H1 (cell line): ENCODE data around the gene LMBR1. TPM values are rescaled to one million over a fixed set of nuclear protein-coding genes. Genes with fewer than 3 reads are reported as not detected.

Experiments used
- CTCF ChIA-PET: fragments of 300-600 bp; sonication (Branson Sonifier 250); formaldehyde crosslinking; loops from one replicate; lab custom pipeline; 2021; ENCODE audit not compliant: partially characterized antibody; lab: Charles Lee
- POLR2A ChIA-PET: fragments of 300-600 bp; sonication (Branson Sonifier 250); formaldehyde crosslinking; loops from one replicate; lab custom pipeline; 2021; ENCODE audit warnings: inconsistent platforms; ENCODE audit not compliant: partially characterized antibody; lab: Charles Lee
- DNase-seq, 2 experiments: peaks; one replicate each; pipeline versions ENCODE4 v3.0.0 to v3.0.0-alpha.2; 2010 to 2022; ENCODE audit warnings: low spot score in 2 of 2, low read depth in 1 of 2, mixed read lengths in 1 of 2
- FAIRE-seq: peaks from 2 replicates; lab custom pipeline; 2011; peaks lifted over from hg19 to GRCh38; lab: Jason Lieb, UNC
- H2AFZ ChIP-seq: 2 replicates; pipeline ENCODE4 v1.8.1; 2012; ENCODE audit warnings: low read length, inconsistent platforms
- H2AK5ac ChIP-seq: 2 replicates; pipeline ENCODE4 v1.6.1; 2013; ENCODE audit warnings: low read depth, low read length
- H2BK120ac ChIP-seq: replicated peaks from 2 replicates; pipeline ENCODE3; 2013; ENCODE audit warnings: low read depth, low read length, inconsistent platforms
- H2BK12ac ChIP-seq: 2 replicates; pipeline ENCODE4 v1.6.1; 2013; ENCODE audit warnings: low read depth, low read length
- H2BK15ac ChIP-seq: 2 replicates; pipeline ENCODE4 v1.6.1; 2013; ENCODE audit warnings: low read length
- H2BK20ac ChIP-seq: 2 replicates; pipeline ENCODE4 v1.6.1; 2013; ENCODE audit warnings: low read length
- H2BK5ac ChIP-seq: 2 replicates; pipeline ENCODE4 v1.6.1; 2013; ENCODE audit warnings: low read depth, low read length
- H3K14ac ChIP-seq: 2 replicates; pipeline ENCODE4 v1.6.1; 2013; ENCODE audit warnings: inconsistent platforms; ENCODE audit not compliant: insufficient read length
- H3K18ac ChIP-seq: 2 replicates; pipeline ENCODE4 v1.6.1; 2013; ENCODE audit warnings: low read length; ENCODE audit errors: extremely low read depth
- H3K23ac ChIP-seq: 2 replicates; pipeline ENCODE4 v1.6.1; 2013; ENCODE audit warnings: inconsistent platforms; ENCODE audit not compliant: insufficient read length
- H3K23me2 ChIP-seq: 2 replicates; pipeline ENCODE4 v1.6.1; 2013; ENCODE audit warnings: low read depth, low read length
- H3K27ac ChIP-seq: 2 replicates; pipeline ENCODE4 v1.6.1; 2011; ENCODE audit warnings: low read depth, low read length, inconsistent platforms
- H3K27me3 ChIP-seq, 4 experiments: replicated peaks in 1 of 4; 1 replicate in 1 of 4; 2 replicates in 3 of 4; pipeline versions ENCODE4 v1.6.1 to v1.8.1; 2011 to 2013; ENCODE audit warnings: low read length in 3 of 4, mild to moderate bottlenecking in 3 of 4, inconsistent platforms in 2 of 4, mixed read lengths in 2 of 4, moderate library complexity in 1 of 4; ENCODE audit not compliant: control insufficient read depth in 3 of 4, insufficient read depth in 3 of 4; ENCODE audit errors: extremely low read depth in 1 of 4
- H3K36me3 ChIP-seq, 4 experiments: 2 replicates each; pipeline versions ENCODE4 v1.6.1 to v1.8.1; 2011 to 2013; ENCODE audit warnings: mild to moderate bottlenecking in 4 of 4, low read length in 3 of 4, moderate library complexity in 2 of 4, control low read depth in 1 of 4, inconsistent platforms in 1 of 4; ENCODE audit not compliant: insufficient read depth in 4 of 4, control insufficient read depth in 2 of 4
- H3K4ac ChIP-seq: replicated peaks from 2 replicates; pipeline ENCODE3; 2013; ENCODE audit warnings: low read length, low read depth, mixed read lengths, inconsistent platforms; ENCODE audit not compliant: insufficient read length
- H3K4me1 ChIP-seq, 4 experiments: replicated peaks in 1 of 4; 1 replicate in 1 of 4; 2 replicates in 3 of 4; pipeline versions ENCODE4 v1.6.1 to v1.8.1; 2011 to 2013; ENCODE audit warnings: low read length in 3 of 4, inconsistent platforms in 2 of 4, mixed read lengths in 1 of 4; ENCODE audit not compliant: insufficient read depth in 4 of 4, control insufficient read depth in 3 of 4
- H3K4me2 ChIP-seq, 2 experiments: 2 replicates each; pipeline versions ENCODE4 v1.6.1 to v1.8.1; 2011 to 2013; ENCODE audit warnings: low read depth in 2 of 2, low read length in 2 of 2, control low read depth in 1 of 2, inconsistent platforms in 1 of 2, mild to moderate bottlenecking in 1 of 2; ENCODE audit not compliant: insufficient read depth in 1 of 2
- H3K4me3 ChIP-seq, 4 experiments: fragments of 200-600, 300-600 bp in 1 of 4; sonication (generic), shearing (Covaris generic), sonication (Bioruptor Twin) in 1 of 4; 2 replicates each; pipeline versions ENCODE4 v1.5.1 to v1.8.1; 2011 to 2016; ENCODE audit warnings: low read length in 4 of 4, low read depth in 3 of 4, control low read depth in 2 of 4, inconsistent platforms in 2 of 4, mild to moderate bottlenecking in 2 of 4, mixed read lengths in 1 of 4, moderate library complexity in 1 of 4; ENCODE audit not compliant: insufficient read depth in 2 of 4; ENCODE audit errors: extremely low read depth in 1 of 4
- H3K56ac ChIP-seq: replicated peaks from 2 replicates; pipeline ENCODE3; 2013; ENCODE audit warnings: low read depth, mild to moderate bottlenecking, mixed read lengths, low read length, inconsistent platforms; ENCODE audit not compliant: insufficient read length
- H3K79me1 ChIP-seq: 2 replicates; pipeline ENCODE4 v1.6.1; 2013; ENCODE audit warnings: low read depth, low read length, control low read depth
- H3K79me2 ChIP-seq, 2 experiments: 2 replicates each; pipeline versions ENCODE4 v1.6.1 to v1.8.1; 2012 to 2013; ENCODE audit warnings: low read length in 2 of 2, mild to moderate bottlenecking in 2 of 2, inconsistent platforms in 1 of 2; ENCODE audit not compliant: insufficient read depth in 2 of 2, control insufficient read depth in 1 of 2
- H3K9ac ChIP-seq, 4 experiments: replicated peaks in 1 of 4; 1 replicate in 1 of 4; 2 replicates in 3 of 4; pipeline versions ENCODE4 v1.6.1 to v1.8.1; 2011 to 2013; ENCODE audit warnings: low read depth in 3 of 4, low read length in 3 of 4, control low read depth in 2 of 4, mild to moderate bottlenecking in 2 of 4, moderate library complexity in 2 of 4, inconsistent platforms in 1 of 4; ENCODE audit errors: extremely low read depth in 1 of 4
- H3K9me3 ChIP-seq, 2 experiments: 2 replicates each; pipeline versions ENCODE4 v1.6.1 to v1.8.1; 2012 to 2013; ENCODE audit warnings: mild to moderate bottlenecking in 2 of 2, moderate library complexity in 2 of 2, control low read depth in 1 of 2, inconsistent platforms in 1 of 2, low read depth in 1 of 2, low read length in 1 of 2, mixed read lengths in 1 of 2; ENCODE audit not compliant: insufficient read depth in 2 of 2
- H4K20me1 ChIP-seq, 2 experiments: replicated peaks in 1 of 2; 2 replicates each; pipeline versions ENCODE3 to v1.8.1; 2011 to 2013; ENCODE audit warnings: inconsistent platforms in 2 of 2, low read length in 2 of 2, mild to moderate bottlenecking in 1 of 2; ENCODE audit not compliant: insufficient read depth in 2 of 2, control insufficient read depth in 1 of 2
- H4K5ac ChIP-seq: 2 replicates; pipeline ENCODE4 v1.6.1; 2013; ENCODE audit warnings: low read length, low read depth, mixed read lengths, inconsistent platforms; ENCODE audit not compliant: insufficient read length
- H4K8ac ChIP-seq: 2 replicates; pipeline ENCODE4 v1.8.0; 2013; ENCODE audit warnings: mild to moderate bottlenecking, moderate library complexity, low read length, inconsistent platforms; ENCODE audit not compliant: insufficient read depth; ENCODE audit errors: extremely low read depth
- H4K91ac ChIP-seq: replicated peaks from 2 replicates; pipeline ENCODE3; 2013; ENCODE audit warnings: low read length, mixed read lengths, inconsistent platforms; ENCODE audit not compliant: insufficient read length
- CEBPB ChIP-seq: IDR thresholded peaks from 2 replicates; pipeline ENCODE4 v1.6.1; 2012; ENCODE audit warnings: low read depth, low read length
- CTBP2 ChIP-seq: IDR thresholded peaks from 2 replicates; pipeline ENCODE4 v1.7.0; 2011; ENCODE audit warnings: borderline replicate concordance, mild to moderate bottlenecking, moderate library complexity, mixed read lengths, low read length; ENCODE audit not compliant: insufficient read depth, insufficient read length
- EP300 ChIP-seq, 2 experiments: IDR thresholded peaks; 1 replicate in 1 of 2; 2 replicates in 1 of 2; pipeline ENCODE4 v1.6.1; 2011 to 2012; ENCODE audit warnings: low read depth in 2 of 2, low read length in 2 of 2, mild to moderate bottlenecking in 2 of 2, borderline replicate concordance in 1 of 2, inconsistent platforms in 1 of 2, moderate library complexity in 1 of 2
- EZH2 ChIP-seq: fragments of 200-600 bp; sonication (generic); IDR thresholded peaks from 2 replicates; pipeline ENCODE4 v1.7.1; 2012; ENCODE audit warnings: low read depth, mild to moderate bottlenecking, moderate library complexity, low read length, inconsistent platforms; ENCODE audit not compliant: severe bottlenecking
- GTF2F1 ChIP-seq: IDR thresholded peaks from 2 replicates; pipeline ENCODE4 v1.6.1; 2012; ENCODE audit warnings: low read depth, low read length, improper control_type of control experiment, borderline replicate concordance
- MAX ChIP-seq: IDR thresholded peaks from 2 replicates; pipeline ENCODE4 v1.6.1; 2012; ENCODE audit warnings: inconsistent platforms
- SRF ChIP-seq: IDR thresholded peaks from 2 replicates; pipeline ENCODE4 v1.6.1; 2011; ENCODE audit warnings: mild to moderate bottlenecking, low read depth, low read length, moderate library complexity
- TAF1 ChIP-seq: IDR thresholded peaks from 2 replicates; pipeline ENCODE4 v1.6.1; 2011; ENCODE audit warnings: mild to moderate bottlenecking, low read depth, low read length
- YY1 ChIP-seq: IDR thresholded peaks from 2 replicates; pipeline ENCODE4 v1.6.1; 2011; ENCODE audit warnings: low read depth, mild to moderate bottlenecking, low read length
- WGBS, 2 experiments: shearing (Covaris generic) in 1 of 2; methylation state at CpG; one replicate each; pipeline versions ENCODE4 v1.1.6 to v1.1.7; 2013 to 2015; ENCODE audit warnings: low lambda C conversion rate in 2 of 2, mixed read lengths in 2 of 2, inconsistent platforms in 1 of 2, low coverage in 1 of 2, missing lambda C conversion rate in 1 of 2; ENCODE audit not compliant: insufficient replicate concordance in 2 of 2, insufficient coverage in 1 of 2, insufficient read length in 1 of 2; ENCODE audit errors: extremely low coverage in 1 of 2, missing lambda C conversion rate in 1 of 2; 5-methylcytosine and 5-hydroxymethylcytosine counted together
- polyA plus RNA-seq, 7 experiments: library from polyadenylated mRNA; depleted of rRNA in 3 of 7; stranded (reverse) in 5 of 7; unstranded in 2 of 7; fragments of >200 nt in 5 of 7; fragments of 200-250 nt in 2 of 7; gene quantifications; 1 replicate in 5 of 7; 2 replicates in 1 of 7; 4 replicates in 1 of 7; pipeline versions ENCODE4 v1.2.1 to v1.2.3, GENCODE V29; 2011 to 2013; ENCODE audit warnings: missing spikeins in 2 of 7, mixed read lengths in 2 of 7
- total RNA-seq: library from RNA; stranded (reverse); fragmentation: NEBNext Ultra II Directional; extraction: Animal tissue kit (Norgen Biotek cat#: 25700); gene quantifications from 2 replicates; pipeline ENCODE4 v1.2.1, GENCODE V29; 2021

The LMBR1 gene
- total and polyA plus RNA-seq, 2 of the 8 experiments (the other 6 are each of a cell fraction or from before 2014, with no cell fraction given) = 15.1 to 70.4 TPM

GRCh38 chr7:156733638-156734037 lies 159.3 kb downstream of the LMBR1 start:
- H3K36me3 ChIP-seq = peaks cover 0 to 6% (median 2%) of the 10 kb centered on the region in 4 experiments; a peak in 3 of 8 replicates
- no peak overlapping the region for H2AK5ac ChIP-seq
- H4K5ac ChIP-seq = no peak overlapping the region
- no peak overlapping the region for H3K4me3 ChIP-seq
- H3K27ac ChIP-seq = no peak overlapping the region
- 88% methylated on average over 1 of the region's 1 CpG; no CpG with 5 or more reads in 1 of the 2 experiments for WGBS, 2 experiments
- TF ChIP-seq GTF2F1 = no peak
- no peak for TF ChIP-seq SRF
- TF ChIP-seq TAF1 = no peak
- no peak for TF ChIP-seq CEBPB
- no peak for TF ChIP-seq MAX
- TF ChIP-seq YY1 = no peak
- TF ChIP-seq EZH2 = no peak
- TF ChIP-seq EP300 (IDR thresholded peaks at IDR 0.05; ENCODE audit: borderline replicate concordance in 1 of 2, low read depth in 2 of 2, low read length in 2 of 2) = no peak
- no peak for TF ChIP-seq CTBP2
- H3K27me3 ChIP-seq = no peaks in the 10 kb centered on the region
- no peak overlapping the region for H2BK15ac ChIP-seq
- no peak overlapping the region for H4K91ac ChIP-seq
- no peak overlapping the region for H2BK12ac ChIP-seq
- no peak overlapping the region for H2BK20ac ChIP-seq
- H3K18ac ChIP-seq = no peak overlapping the region
- H3K23me2 ChIP-seq = no peaks in the 10 kb centered on the region
- H3K4me1 ChIP-seq = no peaks in the 10 kb centered on the region
- no peak overlapping the region for H3K56ac ChIP-seq
- H2BK5ac ChIP-seq = no peak overlapping the region
- no peaks in the 10 kb centered on the region for H3K79me1 ChIP-seq
- POLR2A ChIA-PET = no interaction called here
- FAIRE-seq = no peak
- no peak overlapping the region for H2AFZ ChIP-seq
- H3K79me2 ChIP-seq = no peaks in the 10 kb centered on the region
- H3K4me2 ChIP-seq = no peak overlapping the region
- H3K4ac ChIP-seq = no peak overlapping the region
- no peak overlapping the region for H3K14ac ChIP-seq
- H3K9me3 ChIP-seq = no peaks in the 10 kb centered on the region; a peak in 1 of 4 replicates
- CTCF ChIA-PET = interaction anchor here (0.7 kb wide), 2 partner anchors 12 to 196 kb away, joined by 4 read pairs; no protein-coding TSS in a partner anchor
- no peak overlapping the region for H3K23ac ChIP-seq
- no peak overlapping the region for H3K9ac ChIP-seq
- no peak overlapping the region for H2BK120ac ChIP-seq
- DNase-seq = no peak
- peaks cover 1 to 3% of the 10 kb centered on the region in 2 experiments for H4K20me1 ChIP-seq
- H4K8ac ChIP-seq = no peak overlapping the region
